GM23338 (cell line): ENCODE data around the gene AKT2. TPM values are rescaled to one million over a fixed set of nuclear protein-coding genes. Genes with fewer than 3 reads are reported as not detected.

Experiments used
- ATAC-seq: fragments of 200-7000 bp; cut with Tn5 transposase; 3 replicates; pipeline ENCODE4 v1.9.1; 2020
- DNase-seq: peaks from one replicate; pipeline ENCODE4 v3.0.0-alpha.2; 2015; ENCODE audit warnings: low spot score
- H2AFZ ChIP-seq: fragments of 200-600 bp; sonication (generic); 2 replicates; pipeline ENCODE4 v1.8.0; 2016; ENCODE audit warnings: antibody characterized with exemption, mild to moderate bottlenecking, moderate library complexity
- H3F3A ChIP-seq: fragments of 200-600 bp; sonication (generic); replicated peaks from 2 replicates; pipeline ENCODE4 v1.8.0; 2017; ENCODE audit warnings: antibody characterized with exemption, mixed run types, low read depth
- H3K27ac ChIP-seq: fragments of 200-600 bp; sonication (generic); 2 replicates; pipeline ENCODE4 v1.6.1; 2016; ENCODE audit warnings: low read depth
- H3K27me3 ChIP-seq: fragments of 200-600 bp; sonication (generic); 2 replicates; pipeline ENCODE4 v1.8.0; 2016; ENCODE audit warnings: mild to moderate bottlenecking, mixed run types, moderate library complexity; ENCODE audit not compliant: insufficient read depth
- H3K36me3 ChIP-seq: fragments of 200-600 bp; sonication (generic); 2 replicates; pipeline ENCODE4 v1.8.0; 2016; ENCODE audit warnings: mild to moderate bottlenecking; ENCODE audit not compliant: insufficient read depth
- H3K4me1 ChIP-seq: fragments of 200-600 bp; sonication (generic); 2 replicates; pipeline ENCODE4 v1.8.0; 2016; ENCODE audit warnings: mild to moderate bottlenecking, moderate library complexity; ENCODE audit not compliant: insufficient read depth
- H3K4me2 ChIP-seq: fragments of 200-600 bp; sonication (generic); 2 replicates; pipeline ENCODE4 v1.7.1; 2017; ENCODE audit warnings: mixed run types
- H3K4me3 ChIP-seq: fragments of 200-600 bp; sonication (generic); 2 replicates; pipeline ENCODE4 v1.6.1; 2016; ENCODE audit warnings: mixed run types
- H3K79me2 ChIP-seq: fragments of 200-600 bp; sonication (generic); replicated peaks from 2 replicates; pipeline ENCODE4 v1.8.0; 2017; ENCODE audit warnings: mild to moderate bottlenecking; ENCODE audit not compliant: insufficient read depth
- H3K9me2 ChIP-seq: fragments of 200-600 bp; sonication (generic); 2 replicates; pipeline ENCODE4 v1.8.0; 2017; ENCODE audit not compliant: insufficient read depth
- H4K20me1 ChIP-seq: fragments of 200-600 bp; sonication (generic); replicated peaks from 2 replicates; pipeline ENCODE4 v1.8.0; 2017; ENCODE audit warnings: mild to moderate bottlenecking; ENCODE audit not compliant: insufficient read depth
- H3K27ac Mint-ChIP-seq: 2 replicates; pipeline ENCODE4 v1.8.0; 2020; ENCODE audit warnings: inconsistent platforms, mild to moderate bottlenecking, moderate library complexity, mixed read lengths
- H3K27me3 Mint-ChIP-seq: 3 replicates; pipeline ENCODE4 v1.8.0; 2022; ENCODE audit warnings: low read depth, mild to moderate bottlenecking, moderate library complexity, mixed read lengths, inconsistent platforms; ENCODE audit not compliant: insufficient read depth, poor library complexity
- H3K36me3 Mint-ChIP-seq: 3 replicates; pipeline ENCODE4 v1.8.0; 2021; ENCODE audit warnings: low read depth, mild to moderate bottlenecking, inconsistent platforms, moderate library complexity, mixed read lengths
- H3K4me1 Mint-ChIP-seq: 3 replicates; pipeline ENCODE4 v1.8.0; 2020; ENCODE audit warnings: mild to moderate bottlenecking, inconsistent platforms, mixed read lengths
- H3K4me3 Mint-ChIP-seq: 3 replicates; pipeline ENCODE4 v1.8.0; 2021; ENCODE audit warnings: moderate library complexity, mild to moderate bottlenecking, inconsistent platforms, mixed read lengths
- H3K9me3 Mint-ChIP-seq: 3 replicates; pipeline ENCODE4 v1.8.0; 2020; ENCODE audit warnings: moderate library complexity, mild to moderate bottlenecking, inconsistent platforms, mixed read lengths
- CREB1 ChIP-seq: fragments of 250-450 bp; sonication (Bioruptor Pico); IDR thresholded peaks from 2 replicates; pipeline ENCODE4 v1.5.0; 2020; ENCODE audit warnings: low read depth, mild to moderate bottlenecking, moderate library complexity
- CTCF ChIP-seq, 2 experiments: fragments of 200-600 bp in 1 of 2; sonication (generic) in 1 of 2; conservative IDR thresholded peaks; 2 replicates each; pipeline versions ENCODE4 v1.5.1 to v1.6.1; 2016 to 2017; ENCODE audit warnings: antibody characterized with exemption in 2 of 2, low read depth in 2 of 2, mild to moderate bottlenecking in 2 of 2, moderate library complexity in 1 of 2
- ETS1 ChIP-seq: IDR thresholded peaks from 2 replicates; pipeline ENCODE4 v1.6.1; 2016; ENCODE audit warnings: antibody characterized with exemption
- EZH2 ChIP-seq: fragments of 200-600 bp; sonication (generic); IDR thresholded peaks from one replicate; pipeline ENCODE4 v1.8.0; 2017; ENCODE audit warnings: antibody characterized with exemption, mild to moderate bottlenecking, low read depth; ENCODE audit not compliant: unreplicated experiment
- EZH2phosphoT487 ChIP-seq: fragments of 200-600 bp; sonication (generic); IDR thresholded peaks from one replicate; pipeline ENCODE4 v1.8.1; 2018; ENCODE audit warnings: antibody characterized with exemption; ENCODE audit not compliant: unreplicated experiment
- JUNB ChIP-seq: IDR thresholded peaks from one replicate; pipeline ENCODE4 v1.6.1; 2016; ENCODE audit warnings: antibody characterized with exemption; ENCODE audit not compliant: unreplicated experiment
- NANOG ChIP-seq: IDR thresholded peaks from 2 replicates; pipeline ENCODE4 v1.6.1; 2016; ENCODE audit warnings: antibody characterized with exemption, borderline replicate concordance
- POLR2AphosphoS5 ChIP-seq: IDR thresholded peaks from 2 replicates; pipeline ENCODE4 v1.6.1; 2016; ENCODE audit warnings: antibody characterized with exemption, low read depth
- REST ChIP-seq: IDR thresholded peaks from one replicate; pipeline ENCODE4 v1.6.1; 2018; ENCODE audit warnings: antibody characterized with exemption; ENCODE audit not compliant: unreplicated experiment
- STAT1 ChIP-seq: IDR thresholded peaks from one replicate; pipeline ENCODE4 v1.6.1; 2016; ENCODE audit warnings: antibody characterized with exemption; ENCODE audit not compliant: unreplicated experiment
- ZNF114 ChIP-seq: fragments of 250-450 bp; sonication (Bioruptor Pico); IDR thresholded peaks from 2 replicates; pipeline ENCODE4 v1.5.0; 2020; ENCODE audit warnings: mild to moderate bottlenecking, moderate library complexity
- ZNF331 ChIP-seq: fragments of 250-450 bp; sonication (Bioruptor Pico); IDR thresholded peaks from 2 replicates; pipeline ENCODE4 v1.5.0; 2020; ENCODE audit warnings: low read depth, mild to moderate bottlenecking, moderate library complexity
- ZNF462 ChIP-seq: fragments of 250-450 bp; sonication (Bioruptor Pico); IDR thresholded peaks from 2 replicates; pipeline ENCODE4 v1.5.0; 2020; ENCODE audit warnings: mild to moderate bottlenecking, moderate library complexity
- polyA plus RNA-seq: library from polyadenylated mRNA; unstranded; fragments of >200 nt; fragmentation: Nextera tagmentation; extraction: Ambion mirVana; gene quantifications from 2 replicates; pipeline ENCODE4 v1.2.1, GENCODE V29; 2016
- total RNA-seq: library from RNA; depleted of rRNA; stranded (reverse); fragments of >200 nt; shearing (Covaris generic); gene quantifications from 2 replicates; pipeline ENCODE4 v1.2.3, GENCODE V29; 2014

Gene AKT2
- total and polyA plus RNA-seq, 2 experiments from 2014 or later = 17.6 to 123 TPM

- H3K4me1 ChIP-seq = no peaks in the 10 kb centered on the region
- no peaks in the 10 kb centered on the region for H3F3A ChIP-seq
- H3K27me3 Mint-ChIP-seq = peaks cover 8% of the 10 kb centered on the region
- no peak overlapping the region for H2AFZ ChIP-seq
- TF ChIP-seq JUNB (no peak), CTCF (conservative IDR thresholded peaks at IDR 0.05; ENCODE audit: low read depth in 2 of 2) (no peak), REST (no peak), ZNF462 (CRISPR knock-in tag) (no peak), STAT1 (no peak), ZNF331 (CRISPR knock-in tag) (no peak), POLR2AphosphoS5 (no peak), CREB1 (CRISPR knock-in tag) (no peak), EZH2phosphoT487 (no peak), ZNF114 (CRISPR knock-in tag) (no peak), EZH2 (no peak), ETS1 (no peak), NANOG (no peak)
- no peak overlapping the region for H3K27ac ChIP-seq
- no peak overlapping the region for H3K4me2 ChIP-seq
- DNase-seq (no peak), ATAC-seq (no peak)
- H3K4me3 ChIP-seq = no peak overlapping the region
- no peak overlapping the region; the same call in 2 of the 3 replicates for H3K4me3 Mint-ChIP-seq
- H3K9me3 Mint-ChIP-seq = peaks cover 2% of the 10 kb centered on the region; the same call in 1 of the 3 replicates
- no peaks in the 10 kb centered on the region for H3K9me2 ChIP-seq
- H3K79me2 ChIP-seq = no peaks in the 10 kb centered on the region
- peaks cover 5% of the 10 kb centered on the region; the same call in 1 of the 3 replicates for H3K4me1 Mint-ChIP-seq
- peaks cover 6% of the 10 kb centered on the region for H4K20me1 ChIP-seq
- H3K36me3 Mint-ChIP-seq = peaks cover 48% of the 10 kb centered on the region
- no peaks in the 10 kb centered on the region for H3K27me3 ChIP-seq
- H3K36me3 ChIP-seq = no peaks in the 10 kb centered on the region; the same call in 1 of the 2 replicates
- no peak overlapping the region; the same call in 1 of the 2 replicates for H3K27ac Mint-ChIP-seq
Measured at GRCh38 chr19:40322951-40323615, 37.9 kb upstream of the AKT2 start.
